Measurements from ENCODE around the gene MKI67.

Gene MKI67

GRCh38 chr10:128064108-128064969 lies 61.9 kb downstream of the MKI67 start:
- peak; percentile 60 for DNase-seq

- no peak for DNase-seq
These were observed 62.5 kb downstream of the MKI67 start for GRCh38 chr10:128063736-128064107.

- no peak for DNase-seq
These were observed 63.2 kb downstream of the MKI67 start for GRCh38 chr10:128062881-128063563.

- no peak for DNase-seq
These were observed 63.8 kb downstream of the MKI67 start for GRCh38 chr10:128062331-128062880.

- no peak for DNase-seq
These were observed 64.6 kb downstream of the MKI67 start for GRCh38 chr10:128061306-128062300.

- no peak for DNase-seq
These were observed 65.6 kb downstream of the MKI67 start for GRCh38 chr10:128060341-128061250.

- no peak for DNase-seq
These were observed 66.3 kb downstream of the MKI67 start for GRCh38 chr10:128059982-128060293.

- no peak for DNase-seq
These were observed 66.8 kb downstream of the MKI67 start for GRCh38 chr10:128059266-128059981.

- DNase-seq = no peak
These were observed 67.5 kb downstream of the MKI67 start for GRCh38 chr10:128058750-128059134.

GRCh38 chr10:128058106-128058749 lies 68.0 kb downstream of the MKI67 start:
- no peak for DNase-seq

GRCh38 chr10:128056303-128057050 lies 69.7 kb downstream of the MKI67 start:
- no peak for DNase-seq

GRCh38 chr10:128055061-128055868 lies 71.0 kb downstream of the MKI67 start:
- DNase-seq = no peak

- no peak for DNase-seq
These were observed 71.9 kb downstream of the MKI67 start for GRCh38 chr10:128054163-128054970.

- no peak for DNase-seq
These were observed 72.9 kb downstream of the MKI67 start for GRCh38 chr10:128053356-128053755.

GRCh38 chr10:128052696-128053095 lies 73.5 kb downstream of the MKI67 start:
- DNase-seq = no peak

- DNase-seq = no peak
These were observed 74.7 kb downstream of the MKI67 start for GRCh38 chr10:128051548-128051947.

- no peak for DNase-seq
These were observed 75.3 kb downstream of the MKI67 start for GRCh38 chr10:128050936-128051335.

- no peak for DNase-seq
These were observed 76.1 kb downstream of the MKI67 start for GRCh38 chr10:128050121-128050516.

Measured in NCI-H226 (cell line).